ENCODE measurements around the gene NUDT4. TPM values are rescaled to one million over a fixed set of nuclear protein-coding genes. Genes with fewer than 3 reads are reported as not detected.

The NUDT4 gene
- total RNA-seq, 3 donors from 2014 or later = 51.1 to 94.3 (median 72.4) TPM

DNA sequence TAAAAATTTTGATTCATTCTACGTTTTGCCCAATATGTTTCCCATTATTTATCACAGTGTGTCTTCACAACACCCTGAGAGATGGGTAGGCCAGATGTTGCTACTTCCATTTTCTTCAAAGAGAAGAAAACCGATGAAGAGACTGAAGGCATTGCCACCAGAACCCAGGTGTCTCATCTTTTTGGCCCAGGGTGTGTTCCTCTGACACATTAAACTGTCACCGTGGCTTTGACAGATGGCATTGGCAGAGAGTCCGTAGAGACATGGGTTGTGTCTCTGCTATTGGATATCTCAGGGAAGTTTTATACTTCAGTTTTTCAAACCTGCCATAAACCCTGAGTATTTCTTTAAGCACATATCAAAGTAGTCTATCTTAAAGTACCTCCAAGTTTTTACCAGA is 11.3 kb upstream of the NUDT4 start:
- no peak for DNase-seq (ENCODE audit: low spot score in 2 of 2)
- Histone ChIP-seq H3K4me3 (no peak overlapping the region), H3K9me3 (no peaks in the 10 kb centered on the region), H3K27ac (no peak overlapping the region), H3K4me1 (no peaks in the 10 kb centered on the region), H3K27me3 (no peaks in the 10 kb centered on the region), H3K36me3 (no peaks in the 10 kb centered on the region)
- TF ChIP-seq, protein P1, sequence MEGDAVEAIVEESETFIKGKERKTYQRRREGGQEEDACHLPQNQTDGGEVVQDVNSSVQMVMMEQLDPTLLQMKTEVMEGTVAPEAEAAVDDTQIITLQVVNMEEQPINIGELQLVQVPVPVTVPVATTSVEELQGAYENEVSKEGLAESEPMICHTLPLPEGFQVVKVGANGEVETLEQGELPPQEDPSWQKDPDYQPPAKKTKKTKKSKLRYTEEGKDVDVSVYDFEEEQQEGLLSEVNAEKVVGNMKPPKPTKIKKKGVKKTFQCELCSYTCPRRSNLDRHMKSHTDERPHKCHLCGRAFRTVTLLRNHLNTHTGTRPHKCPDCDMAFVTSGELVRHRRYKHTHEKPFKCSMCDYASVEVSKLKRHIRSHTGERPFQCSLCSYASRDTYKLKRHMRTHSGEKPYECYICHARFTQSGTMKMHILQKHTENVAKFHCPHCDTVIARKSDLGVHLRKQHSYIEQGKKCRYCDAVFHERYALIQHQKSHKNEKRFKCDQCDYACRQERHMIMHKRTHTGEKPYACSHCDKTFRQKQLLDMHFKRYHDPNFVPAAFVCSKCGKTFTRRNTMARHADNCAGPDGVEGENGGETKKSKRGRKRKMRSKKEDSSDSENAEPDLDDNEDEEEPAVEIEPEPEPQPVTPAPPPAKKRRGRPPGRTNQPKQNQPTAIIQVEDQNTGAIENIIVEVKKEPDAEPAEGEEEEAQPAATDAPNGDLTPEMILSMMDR (IDR thresholded peaks at IDR 0.05) = no peak
- TF ChIP-seq POLR2A (IDR thresholded peaks at IDR 0.05) (no peak), POLR2AphosphoS5 (IDR thresholded peaks at IDR 0.05) (no peak)
- intact Hi-C loops (cut with DNase I; ENCODE audit: low total_unique reads) = no loop called here

DNA sequence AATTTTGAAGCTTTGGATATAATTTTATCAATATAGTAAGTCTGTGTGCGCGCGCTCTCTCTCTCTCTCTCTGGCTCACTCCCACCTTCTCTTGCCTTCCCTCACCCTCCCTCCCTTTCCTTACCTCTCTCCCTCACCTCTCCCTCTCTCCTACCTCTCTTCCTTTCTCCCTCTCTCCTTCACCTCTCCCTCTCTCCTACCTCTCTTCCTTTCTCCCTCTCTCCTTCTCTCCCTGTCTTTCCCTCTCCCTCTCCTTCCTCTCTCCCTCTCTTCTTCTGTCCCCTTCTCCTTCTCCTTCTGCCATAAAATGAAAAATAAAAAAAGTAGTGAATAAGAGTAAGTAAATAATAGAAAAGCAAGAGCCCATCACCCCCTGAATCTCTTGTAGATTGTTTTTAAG is 9.0 kb upstream of the NUDT4 start:
- no peak for TF ChIP-seq POLR2A (IDR thresholded peaks at IDR 0.05)
- TF ChIP-seq, protein P1 (IDR thresholded peaks at IDR 0.05) = no peak
- no peak for TF ChIP-seq POLR2AphosphoS5 (IDR thresholded peaks at IDR 0.05)
- intact Hi-C loops (cut with DNase I; ENCODE audit: low total_unique reads) = no loop called here
- H3K9me3 ChIP-seq = no peaks in the 10 kb centered on the region
- no peak overlapping the region for H3K4me3 ChIP-seq
- no peaks in the 10 kb centered on the region for H3K27me3 ChIP-seq
- H3K36me3 ChIP-seq = no peaks in the 10 kb centered on the region
- no peak overlapping the region for H3K27ac ChIP-seq
- DNase-seq (ENCODE audit: low spot score in 2 of 2) = no peak
- H3K4me1 ChIP-seq = no peaks in the 10 kb centered on the region

DNA sequence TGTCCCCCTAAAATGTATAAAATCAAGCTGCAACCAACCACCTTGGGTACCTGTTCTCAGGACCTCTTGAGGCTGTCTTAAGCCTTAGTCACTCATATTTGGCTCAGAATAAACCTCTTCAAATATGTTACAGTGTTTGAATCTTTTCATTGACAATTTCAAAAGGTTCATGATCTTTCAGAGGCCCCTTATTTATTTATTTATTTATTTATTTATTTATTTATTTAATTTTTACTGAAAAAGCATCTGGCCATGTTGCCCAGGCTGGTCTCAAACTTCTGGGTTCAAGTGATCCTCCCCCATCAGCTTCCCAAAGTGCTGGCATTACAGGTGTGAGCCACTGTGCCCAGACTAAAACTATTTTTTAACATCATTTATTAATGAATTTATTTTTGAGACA is 8.2 kb upstream of the NUDT4 start:
- no peak for DNase-seq (ENCODE audit: low spot score in 2 of 2)
- Histone ChIP-seq H3K27me3 (no peaks in the 10 kb centered on the region), H3K9me3 (no peaks in the 10 kb centered on the region), H3K4me3 (no peak overlapping the region), H3K27ac (no peak overlapping the region), H3K4me1 (peaks cover 0 to 2% of the 10 kb centered on the region in 2 donors), H3K36me3 (no peaks in the 10 kb centered on the region)
- no peak for TF ChIP-seq POLR2AphosphoS5 (IDR thresholded peaks at IDR 0.05)
- intact Hi-C loops (cut with DNase I; ENCODE audit: low total_unique reads) = no loop called here

DNA sequence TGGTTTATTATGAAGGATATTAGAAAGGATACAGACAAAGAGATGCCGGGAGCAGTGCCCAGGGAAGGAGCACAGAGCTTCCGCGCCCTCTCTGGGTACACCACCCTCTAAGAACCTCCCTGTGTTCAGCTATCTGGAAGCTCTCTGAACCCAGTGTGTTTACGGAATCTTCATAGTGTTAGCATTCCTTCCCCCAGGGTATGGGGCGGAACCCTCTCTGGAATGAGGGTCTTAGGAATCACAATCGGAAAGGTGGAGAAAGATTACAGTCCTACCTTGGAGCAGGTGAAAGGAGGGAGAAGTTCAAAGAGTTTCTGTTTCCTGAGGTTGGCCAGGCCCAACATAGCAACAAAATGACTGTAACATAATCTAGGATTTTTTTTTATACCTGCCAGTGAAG is 6.8 kb upstream of the NUDT4 start:
- DNase-seq (ENCODE audit: low spot score in 2 of 2) = no peak
- Histone ChIP-seq H3K4me1 (peaks cover 0 to 14% of the 10 kb centered on the region in 2 donors), H3K36me3 (no peaks in the 10 kb centered on the region), H3K27ac (no peak overlapping the region), H3K27me3 (no peaks in the 10 kb centered on the region), H3K4me3 (no peak overlapping the region), H3K9me3 (no peaks in the 10 kb centered on the region)
- intact Hi-C loops (cut with DNase I; ENCODE audit: low total_unique reads) = no loop called here
- TF ChIP-seq POLR2AphosphoS5 (IDR thresholded peaks at IDR 0.05) (no peak), POLR2A (IDR thresholded peaks at IDR 0.05) (no peak)
- TF ChIP-seq, protein P1 (IDR thresholded peaks at IDR 0.05) = no peak

DNA sequence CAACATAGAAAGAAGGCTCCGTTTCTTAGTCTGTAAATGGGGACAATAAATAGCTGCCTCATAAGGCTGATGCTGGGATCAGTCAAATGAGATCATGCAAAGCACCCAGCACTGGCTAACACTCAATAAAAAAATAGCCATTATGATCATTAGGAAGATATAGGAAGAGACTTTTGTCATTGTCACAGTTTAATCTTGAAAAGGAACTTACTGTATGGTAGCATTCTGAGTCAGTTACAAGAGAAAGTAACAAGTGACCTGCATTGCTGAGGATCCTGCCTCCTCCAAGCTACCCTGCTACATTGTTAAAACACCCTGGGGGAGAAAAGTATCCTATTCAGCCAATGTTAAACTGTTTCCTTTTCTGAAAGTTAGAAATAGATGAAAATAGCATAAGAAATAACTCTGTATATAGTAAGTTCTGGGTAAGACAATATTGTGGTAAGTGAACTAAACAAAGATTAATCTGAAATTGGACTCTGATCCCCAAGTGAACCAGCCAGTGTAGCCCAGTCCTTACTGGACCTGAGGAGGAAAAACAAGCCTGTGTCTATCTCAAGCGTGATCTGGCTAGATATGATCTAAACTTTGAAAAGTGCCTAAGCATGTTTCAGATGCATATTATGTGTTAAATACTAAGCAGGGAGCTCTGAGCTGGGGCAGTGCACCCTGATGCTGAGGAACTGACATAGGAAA is 3.6 kb upstream of the NUDT4 start:
- H3K4me3 ChIP-seq = no peak overlapping the region
- peak overlapping the region; percentile 35 to 49 for H3K27ac ChIP-seq
- no peaks in the 10 kb centered on the region for H3K36me3 ChIP-seq
- no peaks in the 10 kb centered on the region for H3K9me3 ChIP-seq
- H3K4me1 ChIP-seq = peaks cover 0 to 18% of the 10 kb centered on the region in 2 donors
- no peak for DNase-seq (ENCODE audit: low spot score in 2 of 2)
- H3K27me3 ChIP-seq = no peaks in the 10 kb centered on the region
- TF ChIP-seq POLR2A (IDR thresholded peaks at IDR 0.05) = no peak
- TF ChIP-seq POLR2AphosphoS5 (IDR thresholded peaks at IDR 0.05) = no peak
- intact Hi-C loops (cut with DNase I; ENCODE audit: low total_unique reads) = no loop called here

DNA sequence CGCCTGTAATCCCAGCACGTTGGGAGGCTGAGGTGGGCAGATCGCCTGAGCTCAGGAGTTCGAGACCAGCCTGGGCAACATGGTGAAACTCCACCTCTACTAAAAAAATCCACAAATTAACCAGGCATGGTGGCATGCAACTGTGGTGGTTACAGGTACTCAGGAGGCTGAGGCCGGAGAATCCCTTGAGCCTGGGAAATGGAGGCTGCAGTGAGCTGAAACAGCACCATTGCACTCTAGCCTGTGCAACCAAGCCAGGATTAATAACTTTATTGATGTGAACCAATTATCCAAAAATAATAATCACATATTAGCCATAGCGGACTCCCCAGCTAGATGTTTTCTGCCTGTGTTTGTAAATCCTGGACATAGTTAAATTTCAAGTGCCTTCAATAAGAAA is 1.8 kb upstream of the NUDT4 start:
- Histone ChIP-seq H3K4me3 (peak overlapping the region in 2 of 3 donors; percentile 85 to 94), H3K4me1 (peaks cover 0 to 18% of the 10 kb centered on the region in 2 donors), H3K27me3 (no peaks in the 10 kb centered on the region), H3K27ac (peak overlapping the region; percentile 96 to 97), H3K36me3 (no peaks in the 10 kb centered on the region), H3K9me3 (no peaks in the 10 kb centered on the region)
- no peak for DNase-seq (ENCODE audit: low spot score in 2 of 2)
- intact Hi-C loops (cut with DNase I; ENCODE audit: low total_unique reads) = no loop called here
- no peak for TF ChIP-seq POLR2A (IDR thresholded peaks at IDR 0.05)
- TF ChIP-seq, protein P1 (IDR thresholded peaks at IDR 0.05) = no peak
- TF ChIP-seq POLR2AphosphoS5 (IDR thresholded peaks at IDR 0.05) = no peak

Measured in breast epithelium (tissue), 4 donors.